SK-MEL-5 (cell line): Measurements from ENCODE around the gene KRTAP4-1. TPM values are rescaled to one million over a fixed set of nuclear protein-coding genes. Genes with fewer than 3 reads are reported as not detected.
"Not testable (repeated sequence)": the region's sequence is repeated elsewhere in the genome, so short reads cannot be mapped to it uniquely, and the experiment has no call there.

Experiments used
- DNase-seq: peaks from one replicate; pipeline ENCODE4 v3.0.0-alpha.2; 2016; ENCODE audit warnings: low read depth, low spot score
- in situ Hi-C: cut with HindIII; loops from 2 replicates; pipeline ENCODE4 v1.10.0; 2016; ENCODE audit warnings: low sequenced_read_pairs, high pct_unique_total_duplicates, low pct_unique_long_range_greater_than_20kb
- small RNA-seq, 2 experiments: library from RNA; depleted of rRNA; stranded (forward); fragments of <200 nt; gene quantifications; one replicate each; pipeline ENCODE3, GENCODE V24; 2014
- total RNA-seq: library from RNA; depleted of rRNA; stranded (reverse); fragments of >200 nt; shearing (Covaris generic); gene quantifications from 2 replicates; pipeline ENCODE4 v1.2.3, GENCODE V29; 2014; rRNA removed

KRTAP4-1 gene
- total RNA-seq, 1 experiment from 2014 or later: not detected

DNA sequence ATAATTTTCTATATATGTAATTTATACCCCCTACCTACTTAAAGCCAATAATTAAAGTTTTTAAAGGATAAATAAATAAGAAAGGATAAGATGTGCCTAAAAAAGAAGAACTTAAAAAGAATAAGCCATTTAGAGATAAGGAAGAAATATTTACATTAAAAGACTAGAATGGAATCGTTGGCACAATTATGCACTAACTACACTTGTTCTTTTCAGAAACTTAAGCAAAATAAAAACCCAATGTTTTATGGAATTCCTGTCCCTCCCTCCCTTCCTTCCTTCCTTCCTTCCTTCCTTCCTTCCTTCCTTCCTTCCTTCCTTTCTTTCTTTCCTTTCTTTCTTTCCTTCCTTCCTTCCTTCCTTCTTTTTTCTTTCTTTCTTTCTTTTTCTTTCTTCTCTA lies 39.9 kb downstream of the KRTAP4-1 start:
- no peak for DNase-seq
- in situ Hi-C loops: no loop called here

DNA sequence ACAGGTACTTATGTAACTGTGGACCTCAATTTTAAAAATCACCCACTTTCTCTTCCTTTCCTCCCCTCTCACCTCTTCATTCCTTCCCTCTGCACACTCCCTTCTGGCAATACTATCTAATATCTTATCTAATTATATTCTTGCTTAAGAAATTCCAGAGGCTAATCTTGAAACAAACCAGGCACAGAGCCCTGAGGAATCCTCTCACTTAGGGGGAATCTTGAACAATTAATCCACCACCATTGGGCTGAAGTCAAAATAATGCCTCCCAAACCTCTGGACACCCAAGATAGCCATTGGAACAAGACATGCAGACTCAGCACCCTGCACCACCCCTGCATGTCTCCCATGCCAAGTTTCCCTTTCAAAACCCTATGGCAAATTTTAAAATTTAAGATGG lies 43.4 kb downstream of the KRTAP4-1 start:
- no peak for DNase-seq
- in situ Hi-C loops: no loop called here

DNA sequence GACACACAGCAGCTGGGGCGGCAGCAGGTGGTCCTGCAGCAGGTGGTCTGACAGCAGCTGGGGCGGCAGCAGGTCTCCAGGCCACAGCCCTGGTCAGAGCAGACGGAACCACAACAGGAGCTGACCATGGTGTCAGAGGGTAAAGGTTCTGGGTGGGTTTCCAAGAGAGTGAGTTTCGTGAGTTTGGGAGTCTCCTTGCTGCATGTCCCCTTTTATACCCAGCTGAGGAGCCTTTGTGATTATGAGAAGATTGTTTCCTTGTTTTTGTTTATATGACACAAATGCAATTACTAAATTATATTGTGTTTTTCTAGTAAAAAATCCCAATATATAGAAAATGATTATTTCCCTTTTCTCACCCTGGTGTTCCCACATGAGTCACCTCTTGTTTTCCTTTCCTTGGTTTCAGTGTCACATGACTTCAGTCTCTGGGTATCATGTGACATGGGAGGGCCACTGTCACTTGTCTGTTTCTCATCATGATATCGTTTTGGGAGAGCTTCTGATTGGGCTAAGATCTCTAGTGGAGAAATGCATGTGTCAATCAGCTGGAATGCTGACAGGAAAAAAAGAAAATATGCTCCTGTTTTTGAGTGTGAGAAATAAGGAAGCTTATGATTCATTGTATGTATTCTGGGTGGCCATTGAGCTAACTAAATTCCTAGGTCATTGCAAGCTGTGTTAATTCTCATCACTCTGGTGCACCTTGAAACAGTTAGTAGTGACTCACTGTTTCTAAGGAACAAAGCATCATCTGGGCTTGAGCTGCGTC lies 44.2 kb downstream of the KRTAP4-1 start, which contains the start of gene KRTAP4-6:
Gene KRTAP4-6, minus strand, starts transcription at position 185 of the 772 bp plus-strand sequence. Its CDS starts 57 bp downstream, at position 128.
- no peak for DNase-seq
- in situ Hi-C loops: no loop called here

DNA sequence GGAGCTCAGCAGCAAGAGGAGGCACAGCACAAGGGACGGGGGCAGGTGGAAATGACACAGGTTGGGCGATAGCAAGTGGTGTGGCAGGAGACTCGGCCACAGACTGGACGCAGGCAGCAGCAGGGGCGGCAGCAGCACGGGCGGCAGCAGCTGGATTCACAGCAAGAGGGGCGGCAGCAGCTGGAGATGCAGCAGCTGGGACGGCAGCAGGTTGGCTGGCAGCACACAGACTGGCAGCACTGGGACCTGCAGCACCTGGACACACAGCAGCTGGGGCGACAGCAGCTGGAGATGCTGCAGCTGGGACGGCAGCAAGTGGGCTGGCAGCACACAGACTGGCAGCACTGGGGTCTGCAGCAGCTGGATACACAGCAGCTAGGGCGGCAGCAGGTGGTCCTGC lies 44.8 kb downstream of the KRTAP4-1 start:
- in situ Hi-C loops, DNase-seq: not testable (repeated sequence)

Small RNA genes within 50 kb of the gene (small RNA-seq; reads per million reads assigned to genes)
- gene KRTAP4-17P: 0 reads per million in 2 experiments

Other genes starting within 250 kb of the KRTAP4-1 start
- not detected in 2 replicates for gene KRT23, start 247.3 kb downstream of the KRTAP4-1 start, total RNA-seq
- gene KRT39, start 218.0 kb downstream of the KRTAP4-1 start, total RNA-seq: not detected in 2 replicates
- not detected in 2 replicates for gene KRT40, start 200.6 kb downstream of the KRTAP4-1 start, total RNA-seq
- gene KRTAP3-3, start 190.7 kb downstream of the KRTAP4-1 start, total RNA-seq: not detected in 2 replicates
- gene KRTAP3-2, start 185.0 kb downstream of the KRTAP4-1 start, total RNA-seq: not detected in 2 replicates
- not detected in 2 replicates for gene KRTAP3-1, start 175.8 kb downstream of the KRTAP4-1 start, total RNA-seq
- gene KRTAP1-5, start 157.7 kb downstream of the KRTAP4-1 start, total RNA-seq: not detected in 2 replicates
- not detected in 2 replicates for gene KRTAP1-4, start 154.7 kb downstream of the KRTAP4-1 start, total RNA-seq
- gene KRTAP1-3, start 150.0 kb downstream of the KRTAP4-1 start, total RNA-seq: not detected in 2 replicates
- not detected in 2 replicates for gene KRTAP1-1, start 143.5 kb downstream of the KRTAP4-1 start, total RNA-seq
- not detected in 2 replicates for gene KRTAP2-1, start 137.6 kb downstream of the KRTAP4-1 start, total RNA-seq
- not detected in 2 replicates for gene KRTAP2-2, start 129.7 kb downstream of the KRTAP4-1 start, total RNA-seq
- not detected in 2 replicates for gene KRTAP2-3, start 124.8 kb downstream of the KRTAP4-1 start, total RNA-seq
- not detected in 2 replicates for gene KRTAP2-4, start 119.0 kb downstream of the KRTAP4-1 start, total RNA-seq
- gene KRTAP4-7, start 100.8 kb downstream of the KRTAP4-1 start, total RNA-seq: not detected in 2 replicates
- gene KRTAP4-8, start 86.8 kb downstream of the KRTAP4-1 start, total RNA-seq: not detected in 2 replicates
- not detected in 2 replicates for gene KRTAP4-16, start 82.7 kb downstream of the KRTAP4-1 start, total RNA-seq
- gene KRTAP4-9, start 79.5 kb downstream of the KRTAP4-1 start, total RNA-seq: not detected in 2 replicates
- not detected in 2 replicates for gene KRTAP4-11, start 66.5 kb downstream of the KRTAP4-1 start, total RNA-seq
- not detected in 2 replicates for gene KRTAP4-12, start 60.7 kb downstream of the KRTAP4-1 start, total RNA-seq
- gene KRTAP4-6, start 44.4 kb downstream of the KRTAP4-1 start, total RNA-seq: not detected in 2 replicates
- gene KRTAP4-5, start 35.1 kb downstream of the KRTAP4-1 start, total RNA-seq: not detected in 2 replicates
- gene KRTAP4-4, start 24.2 kb downstream of the KRTAP4-1 start, total RNA-seq: not detected in 2 replicates
- not detected in 2 replicates for gene KRTAP4-3, start 16.7 kb downstream of the KRTAP4-1 start, total RNA-seq
- gene KRTAP4-2, start 6.7 kb downstream of the KRTAP4-1 start, total RNA-seq: not detected in 2 replicates
- not detected in 2 replicates for gene KRTAP9-1, start 5.0 kb upstream of the KRTAP4-1 start, total RNA-seq
- gene KRTAP9-2, start 41.7 kb upstream of the KRTAP4-1 start, total RNA-seq: not detected in 2 replicates
- not detected in 2 replicates for gene KRTAP9-3, start 47.5 kb upstream of the KRTAP4-1 start, total RNA-seq
- not detected in 2 replicates for gene KRTAP9-8, start 53.1 kb upstream of the KRTAP4-1 start, total RNA-seq
- not detected in 2 replicates for gene KRTAP9-4, start 64.8 kb upstream of the KRTAP4-1 start, total RNA-seq
- not detected in 2 replicates for gene KRTAP9-9, start 70.5 kb upstream of the KRTAP4-1 start, total RNA-seq
- not detected in 2 replicates for gene KRTAP9-6, start 80.5 kb upstream of the KRTAP4-1 start, total RNA-seq
- not detected in 2 replicates for gene KRTAP9-7, start 90.8 kb upstream of the KRTAP4-1 start, total RNA-seq
- gene KRTAP29-1, start 117.9 kb upstream of the KRTAP4-1 start, total RNA-seq: not detected in 2 replicates
- not detected in 2 replicates for gene KRTAP16-1, start 124.4 kb upstream of the KRTAP4-1 start, total RNA-seq
- gene KRTAP17-1, start 130.8 kb upstream of the KRTAP4-1 start, total RNA-seq: not detected in 2 replicates
- not detected in 2 replicates for gene KRT33A, start 165.9 kb upstream of the KRTAP4-1 start, total RNA-seq
- gene KRT33B, start 184.9 kb upstream of the KRTAP4-1 start, total RNA-seq: not detected in 2 replicates
- gene KRT34, start 197.4 kb upstream of the KRTAP4-1 start, total RNA-seq: not detected in 2 replicates
- not detected in 2 replicates for gene KRT31, start 212.7 kb upstream of the KRTAP4-1 start, total RNA-seq
- not detected in 2 replicates for gene KRT37, start 239.7 kb upstream of the KRTAP4-1 start, total RNA-seq